GM23338 (cell line): ENCODE data around the gene HNRNPAB. TPM values are rescaled to one million over a fixed set of nuclear protein-coding genes. Genes with fewer than 3 reads are reported as not detected.

ENCODE experiments used
- ATAC-seq: fragments of 200-7000 bp; cut with Tn5 transposase; 3 replicates; pipeline ENCODE4 v1.9.1; 2020
- DNase-seq: peaks from one replicate; pipeline ENCODE4 v3.0.0-alpha.2; 2015; ENCODE audit warnings: low spot score
- H2AFZ ChIP-seq: fragments of 200-600 bp; sonication (generic); 2 replicates; pipeline ENCODE4 v1.8.0; 2016; ENCODE audit warnings: antibody characterized with exemption, mild to moderate bottlenecking, moderate library complexity
- H3F3A ChIP-seq: fragments of 200-600 bp; sonication (generic); replicated peaks from 2 replicates; pipeline ENCODE4 v1.8.0; 2017; ENCODE audit warnings: antibody characterized with exemption, mixed run types, low read depth
- H3K27ac ChIP-seq: fragments of 200-600 bp; sonication (generic); 2 replicates; pipeline ENCODE4 v1.6.1; 2016; ENCODE audit warnings: low read depth
- H3K27me3 ChIP-seq: fragments of 200-600 bp; sonication (generic); 2 replicates; pipeline ENCODE4 v1.8.0; 2016; ENCODE audit warnings: mild to moderate bottlenecking, mixed run types, moderate library complexity; ENCODE audit not compliant: insufficient read depth
- H3K36me3 ChIP-seq: fragments of 200-600 bp; sonication (generic); 2 replicates; pipeline ENCODE4 v1.8.0; 2016; ENCODE audit warnings: mild to moderate bottlenecking; ENCODE audit not compliant: insufficient read depth
- H3K4me1 ChIP-seq: fragments of 200-600 bp; sonication (generic); 2 replicates; pipeline ENCODE4 v1.8.0; 2016; ENCODE audit warnings: mild to moderate bottlenecking, moderate library complexity; ENCODE audit not compliant: insufficient read depth
- H3K4me2 ChIP-seq: fragments of 200-600 bp; sonication (generic); 2 replicates; pipeline ENCODE4 v1.7.1; 2017; ENCODE audit warnings: mixed run types
- H3K4me3 ChIP-seq: fragments of 200-600 bp; sonication (generic); 2 replicates; pipeline ENCODE4 v1.6.1; 2016; ENCODE audit warnings: mixed run types
- H3K79me2 ChIP-seq: fragments of 200-600 bp; sonication (generic); replicated peaks from 2 replicates; pipeline ENCODE4 v1.8.0; 2017; ENCODE audit warnings: mild to moderate bottlenecking; ENCODE audit not compliant: insufficient read depth
- H3K9me2 ChIP-seq: fragments of 200-600 bp; sonication (generic); 2 replicates; pipeline ENCODE4 v1.8.0; 2017; ENCODE audit not compliant: insufficient read depth
- H4K20me1 ChIP-seq: fragments of 200-600 bp; sonication (generic); replicated peaks from 2 replicates; pipeline ENCODE4 v1.8.0; 2017; ENCODE audit warnings: mild to moderate bottlenecking; ENCODE audit not compliant: insufficient read depth
- H3K27ac Mint-ChIP-seq: 2 replicates; pipeline ENCODE4 v1.8.0; 2020; ENCODE audit warnings: inconsistent platforms, mild to moderate bottlenecking, moderate library complexity, mixed read lengths
- H3K27me3 Mint-ChIP-seq: 3 replicates; pipeline ENCODE4 v1.8.0; 2022; ENCODE audit warnings: low read depth, mild to moderate bottlenecking, moderate library complexity, mixed read lengths, inconsistent platforms; ENCODE audit not compliant: insufficient read depth, poor library complexity
- H3K36me3 Mint-ChIP-seq: 3 replicates; pipeline ENCODE4 v1.8.0; 2021; ENCODE audit warnings: low read depth, mild to moderate bottlenecking, inconsistent platforms, moderate library complexity, mixed read lengths
- H3K4me1 Mint-ChIP-seq: 3 replicates; pipeline ENCODE4 v1.8.0; 2020; ENCODE audit warnings: mild to moderate bottlenecking, inconsistent platforms, mixed read lengths
- H3K4me3 Mint-ChIP-seq: 3 replicates; pipeline ENCODE4 v1.8.0; 2021; ENCODE audit warnings: moderate library complexity, mild to moderate bottlenecking, inconsistent platforms, mixed read lengths
- H3K9me3 Mint-ChIP-seq: 3 replicates; pipeline ENCODE4 v1.8.0; 2020; ENCODE audit warnings: moderate library complexity, mild to moderate bottlenecking, inconsistent platforms, mixed read lengths
- CREB1 ChIP-seq: fragments of 250-450 bp; sonication (Bioruptor Pico); IDR thresholded peaks from 2 replicates; pipeline ENCODE4 v1.5.0; 2020; ENCODE audit warnings: low read depth, mild to moderate bottlenecking, moderate library complexity
- CTCF ChIP-seq, 2 experiments: fragments of 200-600 bp in 1 of 2; sonication (generic) in 1 of 2; conservative IDR thresholded peaks; 2 replicates each; pipeline versions ENCODE4 v1.5.1 to v1.6.1; 2016 to 2017; ENCODE audit warnings: antibody characterized with exemption in 2 of 2, low read depth in 2 of 2, mild to moderate bottlenecking in 2 of 2, moderate library complexity in 1 of 2
- EZH2phosphoT487 ChIP-seq: fragments of 200-600 bp; sonication (generic); IDR thresholded peaks from one replicate; pipeline ENCODE4 v1.8.1; 2018; ENCODE audit warnings: antibody characterized with exemption; ENCODE audit not compliant: unreplicated experiment
- NANOG ChIP-seq: IDR thresholded peaks from 2 replicates; pipeline ENCODE4 v1.6.1; 2016; ENCODE audit warnings: antibody characterized with exemption, borderline replicate concordance
- STAT1 ChIP-seq: IDR thresholded peaks from one replicate; pipeline ENCODE4 v1.6.1; 2016; ENCODE audit warnings: antibody characterized with exemption; ENCODE audit not compliant: unreplicated experiment
- ZNF114 ChIP-seq: fragments of 250-450 bp; sonication (Bioruptor Pico); IDR thresholded peaks from 2 replicates; pipeline ENCODE4 v1.5.0; 2020; ENCODE audit warnings: mild to moderate bottlenecking, moderate library complexity
- ZNF331 ChIP-seq: fragments of 250-450 bp; sonication (Bioruptor Pico); IDR thresholded peaks from 2 replicates; pipeline ENCODE4 v1.5.0; 2020; ENCODE audit warnings: low read depth, mild to moderate bottlenecking, moderate library complexity
- ZNF462 ChIP-seq: fragments of 250-450 bp; sonication (Bioruptor Pico); IDR thresholded peaks from 2 replicates; pipeline ENCODE4 v1.5.0; 2020; ENCODE audit warnings: mild to moderate bottlenecking, moderate library complexity
- polyA plus RNA-seq: library from polyadenylated mRNA; unstranded; fragments of >200 nt; fragmentation: Nextera tagmentation; extraction: Ambion mirVana; gene quantifications from 2 replicates; pipeline ENCODE4 v1.2.1, GENCODE V29; 2016
- total RNA-seq: library from RNA; depleted of rRNA; stranded (reverse); fragments of >200 nt; shearing (Covaris generic); gene quantifications from 2 replicates; pipeline ENCODE4 v1.2.3, GENCODE V29; 2014
- TF ChIP-seq, protein P1 (sequence below): IDR thresholded peaks from one replicate; pipeline ENCODE4 v1.6.1; 2018; ENCODE audit warnings: antibody characterized with exemption; ENCODE audit not compliant: unreplicated experiment

The HNRNPAB gene
- total and polyA plus RNA-seq, 2 experiments from 2014 or later = 304 to 579 TPM

DNA sequence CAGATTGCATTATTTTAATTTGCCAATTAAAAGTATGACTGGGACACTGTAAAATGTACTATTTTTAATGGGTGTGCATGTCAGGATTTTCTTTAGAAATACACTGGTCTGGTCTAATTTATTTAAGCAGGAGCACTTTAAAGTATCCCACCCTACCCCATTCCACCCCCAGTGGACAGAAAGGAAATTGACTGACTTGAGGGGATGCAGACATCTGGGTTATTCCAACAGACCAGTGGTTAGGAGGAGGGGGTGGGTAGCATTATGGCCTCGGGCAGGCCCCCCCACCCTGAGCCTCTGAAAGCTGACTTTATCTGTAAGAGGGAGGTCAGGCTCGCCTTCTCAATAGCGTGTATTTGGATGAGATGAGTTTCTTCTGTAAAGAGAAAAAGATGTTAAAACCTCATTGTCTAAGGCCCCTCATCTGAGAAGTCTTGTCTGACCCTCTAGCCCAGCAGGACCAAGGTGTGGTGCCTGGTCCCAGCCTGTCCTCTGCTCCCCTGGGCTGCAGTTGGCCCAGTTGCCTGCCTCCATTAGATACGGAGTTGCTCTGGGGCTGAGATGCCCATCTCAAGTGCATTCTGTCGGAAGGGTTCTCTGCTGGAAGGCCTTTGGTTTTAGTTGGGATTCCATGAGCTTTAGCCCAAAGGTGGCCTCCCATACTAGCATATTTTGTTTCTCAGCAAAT lies 4.4 kb downstream of the HNRNPAB start:
- H3K9me3 Mint-ChIP-seq = peaks cover 8% of the 10 kb centered on the region
- Histone ChIP-seq H3K27ac (peak overlapping the region; percentile 55; the same call in 1 of the 2 replicates), H3K27me3 (no peaks in the 10 kb centered on the region), H4K20me1 (peaks cover 64% of the 10 kb centered on the region), H3K9me2 (no peaks in the 10 kb centered on the region), H3K4me3 (no peak overlapping the region), H3F3A (peaks cover 83% of the 10 kb centered on the region), H3K36me3 (peaks cover 59% of the 10 kb centered on the region), H3K4me1 (peaks cover 21% of the 10 kb centered on the region), H3K79me2 (peaks cover 54% of the 10 kb centered on the region), H2AFZ (no peak overlapping the region), H3K4me2 (no peak overlapping the region)
- TF ChIP-seq STAT1 = no peak
- TF ChIP-seq CTCF (conservative IDR thresholded peaks at IDR 0.05; ENCODE audit: low read depth in 2 of 2) = peak in 1 of 2 experiments; percentile 19; a peak in 1 of 4 replicates
- no peak for TF ChIP-seq EZH2phosphoT487
- TF ChIP-seq, protein P1, sequence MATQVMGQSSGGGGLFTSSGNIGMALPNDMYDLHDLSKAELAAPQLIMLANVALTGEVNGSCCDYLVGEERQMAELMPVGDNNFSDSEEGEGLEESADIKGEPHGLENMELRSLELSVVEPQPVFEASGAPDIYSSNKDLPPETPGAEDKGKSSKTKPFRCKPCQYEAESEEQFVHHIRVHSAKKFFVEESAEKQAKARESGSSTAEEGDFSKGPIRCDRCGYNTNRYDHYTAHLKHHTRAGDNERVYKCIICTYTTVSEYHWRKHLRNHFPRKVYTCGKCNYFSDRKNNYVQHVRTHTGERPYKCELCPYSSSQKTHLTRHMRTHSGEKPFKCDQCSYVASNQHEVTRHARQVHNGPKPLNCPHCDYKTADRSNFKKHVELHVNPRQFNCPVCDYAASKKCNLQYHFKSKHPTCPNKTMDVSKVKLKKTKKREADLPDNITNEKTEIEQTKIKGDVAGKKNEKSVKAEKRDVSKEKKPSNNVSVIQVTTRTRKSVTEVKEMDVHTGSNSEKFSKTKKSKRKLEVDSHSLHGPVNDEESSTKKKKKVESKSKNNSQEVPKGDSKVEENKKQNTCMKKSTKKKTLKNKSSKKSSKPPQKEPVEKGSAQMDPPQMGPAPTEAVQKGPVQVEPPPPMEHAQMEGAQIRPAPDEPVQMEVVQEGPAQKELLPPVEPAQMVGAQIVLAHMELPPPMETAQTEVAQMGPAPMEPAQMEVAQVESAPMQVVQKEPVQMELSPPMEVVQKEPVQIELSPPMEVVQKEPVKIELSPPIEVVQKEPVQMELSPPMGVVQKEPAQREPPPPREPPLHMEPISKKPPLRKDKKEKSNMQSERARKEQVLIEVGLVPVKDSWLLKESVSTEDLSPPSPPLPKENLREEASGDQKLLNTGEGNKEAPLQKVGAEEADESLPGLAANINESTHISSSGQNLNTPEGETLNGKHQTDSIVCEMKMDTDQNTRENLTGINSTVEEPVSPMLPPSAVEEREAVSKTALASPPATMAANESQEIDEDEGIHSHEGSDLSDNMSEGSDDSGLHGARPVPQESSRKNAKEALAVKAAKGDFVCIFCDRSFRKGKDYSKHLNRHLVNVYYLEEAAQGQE = no peak
- TF ChIP-seq ZNF114 (CRISPR knock-in tag) = no peak
- no peak for TF ChIP-seq NANOG
- TF ChIP-seq ZNF331 (CRISPR knock-in tag) = no peak
- no peak overlapping the region; the same call in 1 of the 2 replicates for H3K27ac Mint-ChIP-seq
- H3K27me3 Mint-ChIP-seq = peaks cover 47% of the 10 kb centered on the region
- DNase-seq (peak; percentile 52), ATAC-seq (no peak)
- peaks cover 89% of the 10 kb centered on the region for H3K36me3 Mint-ChIP-seq
- peaks cover 42% of the 10 kb centered on the region for H3K4me1 Mint-ChIP-seq
- no peak overlapping the region for H3K4me3 Mint-ChIP-seq

- Histone ChIP-seq H3K4me3 (no peak overlapping the region), H3K79me2 (peaks cover 47% of the 10 kb centered on the region), H3K36me3 (peaks cover 62% of the 10 kb centered on the region), H4K20me1 (peaks cover 66% of the 10 kb centered on the region), H3K4me1 (peaks cover 20% of the 10 kb centered on the region), H3K27me3 (no peaks in the 10 kb centered on the region), H3F3A (peaks cover 87% of the 10 kb centered on the region), H3K27ac (0 out of 2 replicates have a peak overlapping the region, but pooled peaks have one; percentile 55), H2AFZ (no peak overlapping the region), H3K4me2 (no peak overlapping the region), H3K9me2 (no peaks in the 10 kb centered on the region)
- Mint-ChIP-seq H3K4me3 (no peak overlapping the region), H3K36me3 (peaks cover 93% of the 10 kb centered on the region), H3K9me3 (peaks cover 5% of the 10 kb centered on the region; the same call in 1 of the 3 replicates), H3K27me3 (peaks cover 48% of the 10 kb centered on the region), H3K4me1 (peaks cover 46% of the 10 kb centered on the region), H3K27ac (peak overlapping the region; percentile 52)
- ATAC-seq = no peak
- no peak for DNase-seq
- TF ChIP-seq CREB1 (CRISPR knock-in tag) = no peak
- TF ChIP-seq ZNF462 (CRISPR knock-in tag) = no peak
Observed at GRCh38 chr5:178209334-178210072, 5.2 kb downstream of the HNRNPAB start.
